ENCODE results near the gene ANKRD13B.

ANKRD13B gene

DNA sequence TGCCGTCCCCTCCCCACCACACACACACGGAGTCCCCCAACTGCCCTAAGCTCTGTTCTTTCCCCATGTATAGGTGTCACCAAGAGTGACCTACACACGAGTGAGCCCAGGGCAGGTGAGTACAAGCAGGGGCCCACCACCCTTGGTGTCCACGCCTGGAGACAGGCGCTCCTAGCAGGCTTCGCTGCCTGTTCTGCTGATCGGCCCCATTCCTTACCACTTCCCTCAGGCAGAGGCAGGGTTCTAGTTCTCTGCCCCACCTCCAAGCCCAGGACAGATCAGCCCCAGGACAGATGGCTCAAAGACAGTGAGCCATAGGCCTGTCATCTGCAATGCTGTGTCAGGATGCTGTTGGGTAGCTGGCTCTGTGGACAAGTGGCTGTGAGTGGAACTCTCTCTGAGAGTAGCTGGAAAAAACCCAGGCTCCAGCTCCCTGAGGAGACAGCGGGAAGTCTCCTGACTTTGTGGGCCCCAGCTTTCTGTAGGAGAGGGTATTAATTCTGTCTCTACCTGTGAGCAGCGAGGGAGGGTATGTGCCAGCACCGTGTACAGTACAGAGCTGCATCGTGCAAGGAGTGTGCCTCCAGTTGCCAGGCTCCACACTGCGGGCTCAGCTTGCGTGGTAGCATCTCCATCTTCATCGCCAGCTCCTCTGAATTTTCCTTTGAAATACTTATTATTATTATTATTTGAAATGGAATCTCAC, 23.5 kb upstream of the ANKRD13B start:
- DNase-seq = no peak

GRCh38 chr17:29570521-29570920, 22.4 kb upstream of the ANKRD13B start:
- DNase-seq = no peak

DNA sequence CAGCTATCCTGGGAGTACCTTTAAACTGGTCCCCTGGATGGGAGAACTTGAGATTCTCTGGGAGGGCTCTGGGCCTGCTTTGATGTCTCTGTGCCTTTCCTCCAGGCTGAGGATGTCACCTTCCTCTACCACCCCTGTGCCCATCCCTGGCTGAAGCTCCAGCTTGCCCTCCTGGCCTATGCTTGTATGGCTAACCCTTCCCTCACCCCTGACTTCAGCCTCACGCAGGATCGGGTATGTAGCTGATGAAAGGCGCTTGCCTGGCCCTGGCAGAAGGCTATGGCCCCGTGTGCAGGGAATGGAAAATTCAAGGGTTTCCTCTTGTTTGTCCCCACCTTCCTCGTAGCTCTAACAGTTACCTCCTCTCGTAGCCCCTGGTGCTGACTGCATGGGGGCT, 21.4 kb upstream of the ANKRD13B start:
- DNase-seq = no peak

- no peak for DNase-seq
These were observed 20.9 kb upstream of the ANKRD13B start for GRCh38 chr17:29571883-29572681.

- peak; percentile 36 for DNase-seq
These were observed 20.0 kb upstream of the ANKRD13B start for GRCh38 chr17:29572691-29573557.

GRCh38 chr17:29573558-29573869, 19.4 kb upstream of the ANKRD13B start:
- no peak for DNase-seq

DNA sequence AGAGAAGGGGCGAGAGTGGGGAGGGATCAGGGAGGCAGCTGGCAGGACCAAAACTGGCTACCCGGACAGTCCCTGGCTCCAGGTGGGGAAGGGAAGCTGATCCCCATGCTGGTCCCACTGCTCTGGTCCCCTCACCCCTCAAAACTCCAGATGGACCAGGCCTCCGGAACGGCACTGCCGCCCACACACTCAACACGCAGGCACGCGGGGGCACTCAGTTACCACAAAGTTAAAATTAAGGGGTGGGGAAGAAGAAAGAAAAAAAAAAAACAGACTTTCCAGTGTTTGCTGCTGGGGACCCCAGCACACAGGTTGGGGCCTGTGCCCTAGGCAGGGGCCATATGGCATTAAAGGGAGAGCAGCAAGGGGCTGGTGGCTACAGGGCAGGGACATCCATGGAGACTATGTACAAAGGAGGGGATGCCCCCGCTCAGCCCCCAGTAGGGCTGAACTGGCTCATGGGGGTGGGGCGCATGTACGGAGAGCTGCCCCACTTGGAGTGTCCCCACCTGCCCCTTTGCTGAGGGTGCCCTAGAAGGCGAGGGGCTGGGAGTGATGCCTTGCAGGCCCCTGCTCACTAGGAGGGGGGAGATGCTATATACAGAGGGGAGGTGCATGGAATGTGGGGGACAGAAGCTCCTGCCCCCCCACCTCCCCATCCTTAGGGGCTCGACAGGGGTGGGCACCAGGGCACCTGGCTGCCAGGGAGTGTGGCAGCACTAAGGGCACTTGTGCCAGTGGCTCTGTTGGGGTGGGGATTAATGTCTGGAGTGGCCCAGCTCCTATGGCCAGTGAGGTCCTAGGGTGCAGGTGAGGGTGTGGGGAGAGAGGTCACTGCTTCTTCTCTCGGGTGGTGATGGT, 18.8 kb upstream of the ANKRD13B start:
- DNase-seq = no peak

DNA sequence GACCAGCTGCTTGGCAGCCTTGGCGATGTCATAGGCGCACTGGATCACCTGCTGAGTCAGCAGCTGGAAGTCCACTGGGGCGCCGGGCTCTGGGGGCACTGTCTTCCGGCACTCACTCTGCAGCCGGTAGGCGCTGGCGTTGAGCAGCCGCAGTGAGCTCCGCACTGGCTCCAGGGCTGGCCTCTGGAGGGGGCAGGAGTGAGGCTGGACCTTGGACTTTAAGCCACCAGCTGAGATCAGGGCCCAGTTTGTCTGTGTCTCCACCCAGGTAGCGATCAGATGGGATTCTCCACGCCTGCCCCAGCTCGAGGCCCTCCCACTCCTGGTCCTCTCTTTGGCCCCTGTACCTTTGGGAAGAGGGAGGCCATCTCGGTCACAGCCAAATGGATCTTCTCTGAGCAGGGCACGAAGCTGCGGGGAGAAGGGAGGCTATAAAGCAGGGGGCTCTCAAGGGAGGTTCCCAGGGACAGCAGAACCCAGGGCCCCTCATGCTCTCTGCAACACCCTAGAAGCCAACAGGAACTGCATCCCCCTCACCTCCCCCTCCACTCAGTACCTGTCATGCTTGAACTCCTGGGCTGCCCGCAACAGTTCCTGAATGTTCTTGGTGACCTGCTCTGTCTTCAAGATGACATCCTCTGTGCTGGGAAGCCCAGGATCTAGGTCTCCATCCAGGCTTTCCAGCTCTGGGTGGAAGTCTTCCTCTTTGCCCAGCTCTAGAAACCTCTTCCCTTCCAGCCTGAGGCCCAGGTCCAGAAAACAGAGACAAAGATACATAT, 18.0 kb upstream of the ANKRD13B start:
- DNase-seq = no peak

GRCh38 chr17:29575511-29576213, 17.3 kb upstream of the ANKRD13B start:
- DNase-seq = no peak

GRCh38 chr17:29576214-29577000, 16.5 kb upstream of the ANKRD13B start:
- DNase-seq = no peak

DNA sequence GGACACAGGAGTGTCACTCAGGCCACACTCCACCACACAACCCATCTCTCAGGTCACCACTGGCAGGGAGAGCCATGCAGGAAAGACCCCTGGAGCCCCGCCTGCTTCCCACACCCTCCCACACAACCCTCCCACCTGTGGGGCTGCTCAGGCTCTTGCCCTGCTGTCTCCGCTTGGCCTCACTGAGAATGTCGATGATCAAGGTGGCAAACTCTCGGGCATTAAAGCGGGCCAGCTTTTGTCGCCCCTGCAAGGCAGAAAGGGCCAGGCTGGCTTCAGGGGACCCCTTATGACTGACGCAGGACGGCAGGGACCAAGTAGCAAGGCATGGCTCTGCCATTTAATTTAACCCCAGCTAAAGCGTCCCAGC, 15.9 kb upstream of the ANKRD13B start:
- no peak for DNase-seq

DNA sequence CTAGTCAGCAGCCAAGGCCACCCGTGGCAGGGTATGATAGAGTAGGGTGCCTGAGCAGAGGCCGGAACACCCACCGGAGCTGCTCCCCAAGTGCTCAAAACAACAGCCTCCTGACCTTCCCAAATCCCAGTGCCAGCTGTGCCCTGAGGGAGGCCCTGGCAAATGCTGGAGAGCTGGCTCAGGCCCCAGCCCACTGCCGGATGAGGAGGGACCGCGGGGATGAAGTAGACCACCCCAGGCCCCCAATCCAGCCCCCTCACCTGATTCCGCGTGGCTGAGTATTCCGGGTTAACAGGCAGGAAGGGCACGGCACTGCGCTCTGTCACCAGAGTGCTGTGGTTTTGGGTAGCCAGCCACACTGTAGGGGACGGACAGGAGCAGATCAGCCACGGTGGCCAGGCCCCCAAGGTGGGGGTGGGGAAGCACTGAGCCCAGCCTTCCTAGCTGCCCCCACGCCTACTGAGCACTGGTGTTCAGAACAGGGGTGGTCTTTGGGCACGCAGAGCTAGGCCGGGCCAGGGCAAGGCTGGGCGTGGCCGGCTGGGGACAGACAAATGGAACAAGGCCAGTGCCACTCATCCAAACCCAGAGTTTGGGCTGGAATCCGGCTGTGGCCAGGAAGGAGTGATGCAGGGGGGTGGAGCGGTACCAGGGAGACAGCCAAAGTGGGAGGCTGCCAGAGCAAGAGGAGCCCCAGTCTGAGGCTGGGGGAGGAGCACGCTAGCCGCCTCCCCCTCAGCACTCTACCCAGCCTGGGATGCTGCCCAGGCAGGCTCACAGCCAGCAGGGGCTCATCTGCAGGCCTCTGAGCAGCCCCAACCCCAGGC, 15.3 kb upstream of the ANKRD13B start:
- DNase-seq = no peak

GRCh38 chr17:29578626-29579485, 14.1 kb upstream of the ANKRD13B start:
- DNase-seq = no peak

GRCh38 chr17:29579866-29580771, 12.8 kb upstream of the ANKRD13B start:
- peak; percentile 94 for DNase-seq

DNA sequence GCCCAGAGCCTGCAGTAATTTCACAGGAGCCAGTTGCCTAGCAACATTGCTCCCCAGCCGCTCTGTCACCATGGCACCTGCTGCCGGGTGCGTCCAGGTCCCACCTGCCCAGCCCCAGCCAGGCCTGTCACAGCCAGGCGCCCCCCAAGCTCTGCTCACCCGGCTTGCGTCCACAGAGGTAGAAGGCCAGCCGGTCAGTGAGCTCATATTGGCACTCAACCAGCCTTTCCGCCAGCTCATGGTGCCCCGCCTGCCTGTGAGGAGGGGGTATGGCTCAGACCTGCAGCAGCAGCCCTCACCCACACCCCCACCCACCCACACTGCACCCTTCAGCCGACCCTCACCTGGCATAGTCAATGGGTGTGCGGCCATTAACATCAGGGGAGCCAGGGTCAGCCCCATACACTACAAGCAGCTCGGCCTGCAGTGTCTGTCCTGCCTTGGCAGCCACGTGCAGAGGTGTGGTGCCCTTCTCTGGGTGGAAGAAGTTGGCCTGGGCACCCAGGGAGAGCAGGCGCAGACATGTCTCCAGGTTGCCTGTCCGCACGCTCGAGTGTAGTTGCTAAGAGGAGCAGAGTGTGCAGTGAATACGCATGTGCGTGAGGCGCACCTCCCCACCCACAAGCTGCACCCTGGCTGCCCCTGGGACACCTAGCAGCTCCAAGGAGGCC, 11.2 kb upstream of the ANKRD13B start:
- no peak for DNase-seq

GRCh38 chr17:29582254-29582765, 10.6 kb upstream of the ANKRD13B start:
- DNase-seq = no peak

- DNase-seq = no peak
These were observed 10.2 kb upstream of the ANKRD13B start for GRCh38 chr17:29582772-29583171.
